Measurements from ENCODE around the gene SOX11. TPM values are rescaled to one million over a fixed set of nuclear protein-coding genes. Genes with fewer than 3 reads are reported as not detected.

Gene SOX11
- polyA plus RNA-seq, 3 donors, result not detected

GRCh38 chr2:5736050-5736449 is 43.9 kb downstream of the SOX11 start:
- Histone ChIP-seq H3K36me3 (replicated peaks in 1 of 2; ENCODE audit: control insufficient read depth in 1 of 2, insufficient read depth in 2 of 2, low read length in 2 of 2) (no peaks in the 10 kb centered on the region), H3K79me2 (ENCODE audit: insufficient read depth, low read length) (no peaks in the 10 kb centered on the region), H3K27ac (ENCODE audit: low read depth in 1 of 2, low read length in 2 of 2) (no peak overlapping the region), H3K4me1 (ENCODE audit: control insufficient read depth in 1 of 2, insufficient read depth in 2 of 2, low read length in 2 of 2) (no peaks in the 10 kb centered on the region), H3K27me3 (ENCODE audit: control insufficient read depth in 2 of 2, insufficient read depth in 2 of 2, low read length in 2 of 2) (no peaks in the 10 kb centered on the region), H3K4me3 (replicated peaks in 1 of 3; ENCODE audit: low read depth in 2 of 3, low read length in 3 of 3) (no peak overlapping the region), H3K9me3 (replicated peaks in 1 of 2; ENCODE audit: control insufficient read depth in 1 of 2, insufficient read depth in 1 of 2, low read length in 2 of 2) (peaks cover 0 to under 1% of the 10 kb centered on the region in 2 donors), H4K20me1 (ENCODE audit: insufficient read depth, low read length) (no peaks in the 10 kb centered on the region), H3K9ac (ENCODE audit: insufficient read depth, low read length, poor library complexity, severe bottlenecking) (no peak overlapping the region), H2AFZ (ENCODE audit: insufficient read depth, low read depth, low read length, poor library complexity, severe bottlenecking) (no peak overlapping the region), H3K4me2 (replicated peaks; ENCODE audit: extremely low read depth, low read length, poor library complexity, severe bottlenecking) (no peak overlapping the region)
- Mint-ChIP-seq H3K4me3 (no peak overlapping the region), H3K27me3 (ENCODE audit: low read depth in 3 of 3) (peaks cover 0 to 3% (median 0%) of the 10 kb centered on the region in 3 donors), H3K27ac (no peak overlapping the region), H3K4me1 (no peaks in the 10 kb centered on the region), H3K36me3 (no peaks in the 10 kb centered on the region), H3K9me3 (peaks cover 0 to 3% (median 2%) of the 10 kb centered on the region in 7 donors)
- no peak for DNase-seq
- intact Hi-C loops (cut with micrococcal nuclease), result no loop called here
- TF ChIP-seq CTCF (IDR thresholded peaks at IDR 0.05), result no peak
- WGBS (ENCODE audit: insufficient coverage), result no CpG with 5 or more reads among the region's 5 CpGs

- peaks cover 0 to 3% (median 0%) of the 10 kb centered on the region in 3 donors for H3K27me3 Mint-ChIP-seq (ENCODE audit: low read depth in 3 of 3)
These were observed 44.7 kb downstream of the SOX11 start for GRCh38 chr2:5736886-5737285.

More at GRCh38 chr2:5736886-5737285, 44.7 kb downstream of the SOX11 start:
- H3K27me3 ChIP-seq (ENCODE audit: control insufficient read depth in 2 of 2, insufficient read depth in 2 of 2, low read length in 2 of 2), result no peaks in the 10 kb centered on the region
- H2AFZ ChIP-seq (ENCODE audit: insufficient read depth, low read depth, low read length, poor library complexity, severe bottlenecking), result no peak overlapping the region
- no peak overlapping the region for H3K4me2 ChIP-seq (replicated peaks; ENCODE audit: extremely low read depth, low read length, poor library complexity, severe bottlenecking)
- H3K4me3 Mint-ChIP-seq, result no peak overlapping the region
- no peak overlapping the region for H3K27ac Mint-ChIP-seq
- peaks cover 0 to 3% (median 0%) of the 10 kb centered on the region in 7 donors for H3K9me3 Mint-ChIP-seq
- no peaks in the 10 kb centered on the region for H3K79me2 ChIP-seq (ENCODE audit: insufficient read depth, low read length)
- H3K27ac ChIP-seq (ENCODE audit: low read depth in 1 of 2, low read length in 2 of 2), result no peak overlapping the region
- DNase-seq, result no peak
- H3K9ac ChIP-seq (ENCODE audit: insufficient read depth, low read length, poor library complexity, severe bottlenecking), result no peak overlapping the region
- no peaks in the 10 kb centered on the region for H3K4me1 ChIP-seq (ENCODE audit: control insufficient read depth in 1 of 2, insufficient read depth in 2 of 2, low read length in 2 of 2)
- intact Hi-C loops (cut with micrococcal nuclease), result no loop called here
- no peaks in the 10 kb centered on the region for H3K36me3 ChIP-seq (replicated peaks in 1 of 2; ENCODE audit: control insufficient read depth in 1 of 2, insufficient read depth in 2 of 2, low read length in 2 of 2)
- no peaks in the 10 kb centered on the region for H3K36me3 Mint-ChIP-seq
- H4K20me1 ChIP-seq (ENCODE audit: insufficient read depth, low read length), result no peaks in the 10 kb centered on the region
- H3K4me1 Mint-ChIP-seq, result no peaks in the 10 kb centered on the region
- no peak for TF ChIP-seq CTCF (IDR thresholded peaks at IDR 0.05)
- 100% methylated on average over 2 of the region's 2 CpGs for WGBS (ENCODE audit: insufficient coverage)
- no peak overlapping the region for H3K4me3 ChIP-seq (replicated peaks in 1 of 3; ENCODE audit: low read depth in 2 of 3, low read length in 3 of 3)
- H3K9me3 ChIP-seq (replicated peaks in 1 of 2; ENCODE audit: control insufficient read depth in 1 of 2, insufficient read depth in 1 of 2, low read length in 2 of 2), result peaks cover 0 to 3% of the 10 kb centered on the region in 2 donors

Data from CD14-positive monocyte (primary cell).